MM.1S (cell line): ENCODE measurements around the gene VTN.

Experiments
- CTCF ChIP-seq: fragments of 300-600 bp; sonication (generic); IDR thresholded peaks from 2 replicates; pipeline ENCODE4 v1.5.1; 2016; ENCODE audit warnings: antibody characterized with exemption, low read length, mixed read lengths
- EZH2 ChIP-seq: fragments of 300-600 bp; sonication (generic); optimal IDR thresholded peaks from 2 replicates; pipeline ENCODE3; 2017; ENCODE audit warnings: low read depth, mild to moderate bottlenecking, antibody characterized with exemption, low read length, mixed read lengths
- EZH2phosphoT487 ChIP-seq: fragments of 300-600 bp; sonication (generic); IDR thresholded peaks from 2 replicates; pipeline ENCODE4 v1.6.1; 2018; ENCODE audit warnings: antibody characterized with exemption, low read length

- no peak for TF ChIP-seq EZH2phosphoT487
- no peak for TF ChIP-seq CTCF
- TF ChIP-seq EZH2 = no peak
Observed at GRCh38 chr17:28345419-28346198, 24.5 kb downstream of the VTN start.
